ENCODE results near the gene TOMM34.

TOMM34 gene

GRCh38 chr20:44917399-44917798, 42.8 kb downstream of the TOMM34 start:
- TF ChIP-seq ZFX (IDR thresholded peaks at IDR 0.05; ENCODE audit: borderline replicate concordance) (no peak), CTCF (IDR thresholded peaks at IDR 0.05) (no peak)
- H3K27ac ChIP-seq: no peak overlapping the region

GRCh38 chr20:44916586-44916985, 43.6 kb downstream of the TOMM34 start:
- no peak overlapping the region for H3K27ac ChIP-seq
- TF ChIP-seq CTCF (IDR thresholded peaks at IDR 0.05) (no peak), ZFX (IDR thresholded peaks at IDR 0.05; ENCODE audit: borderline replicate concordance) (no peak)

- no peak overlapping the region for H3K27ac ChIP-seq
- TF ChIP-seq ZFX (IDR thresholded peaks at IDR 0.05; ENCODE audit: borderline replicate concordance): no peak
- TF ChIP-seq CTCF (IDR thresholded peaks at IDR 0.05): no peak
Observed at GRCh38 chr20:44914924-44915323, 45.3 kb downstream of the TOMM34 start.

- peak overlapping the region; percentile 81 for H3K27ac ChIP-seq
- no peak for TF ChIP-seq CTCF (IDR thresholded peaks at IDR 0.05)
Observed at GRCh38 chr20:44912189-44912588, 48.0 kb downstream of the TOMM34 start.

GRCh38 chr20:44911264-44911921, 48.8 kb downstream of the TOMM34 start:
- H3K27ac ChIP-seq: peak overlapping the region; percentile 81

GRCh38 chr20:44910690-44911262, 49.4 kb downstream of the TOMM34 start:
- TF ChIP-seq ZFX (IDR thresholded peaks at IDR 0.05; ENCODE audit: borderline replicate concordance): no peak
- TF ChIP-seq CTCF (IDR thresholded peaks at IDR 0.05): no peak
- H3K27ac ChIP-seq: peak overlapping the region; percentile 81

More at GRCh38 chr20:44911264-44911921, 48.8 kb downstream of the TOMM34 start:
- TF ChIP-seq ZFX (IDR thresholded peaks at IDR 0.05; ENCODE audit: borderline replicate concordance) (no peak), CTCF (IDR thresholded peaks at IDR 0.05) (peak; percentile 85)

GRCh38 chr20:44909872-44910689, 50.1 kb downstream of the TOMM34 start, which contains the start of gene PABPC1L:
PABPC1L (plus strand) TSS chr20:44910060; CDS start chr20:44910144, 84 bp downstream.
- peak within 1 kb of the TSS; percentile 81 for H3K27ac ChIP-seq
- TF ChIP-seq CTCF (IDR thresholded peaks at IDR 0.05): no peak
